K562 (cell line): ENCODE data around the gene ABHD16B. TPM values are rescaled to one million over a fixed set of nuclear protein-coding genes. Genes with fewer than 3 reads are reported as not detected.

Source experiments
- ATAC-seq: fragments of 200-7000 bp; cut with Tn5 transposase; 3 replicates; pipeline ENCODE4 v1.9.1; 2020; ENCODE audit warnings: moderate library complexity
- BruUV-seq: library from RNA; stranded (reverse); fragments of 400-500 nt; replicated peaks from 2 replicates; lab custom pipeline; 2021; lab: Mats Ljungman, UMichigan
- CTCF ChIA-PET: fragments of 300-600 bp; formaldehyde crosslinking; extraction: SDS; loops from one replicate; lab custom pipeline; 2021; ENCODE audit warnings: low intra/inter-chr PET ratio; lab: Yijun Ruan, JAX
- POLR2A ChIA-PET: fragments of 300-600, 350-650 bp; sonication (Branson Sonifier 250); formaldehyde crosslinking; extraction: SDS; loops from one replicate; lab custom pipeline; 2021; ENCODE audit warnings: antibody characterized with exemption, inconsistent platforms; lab: Yijun Ruan, JAX
- DNase-seq, 4 experiments: peaks; one replicate each; pipeline versions ENCODE4 v3.0.0 to v3.0.0-alpha.2; 2011 to 2018; ENCODE audit warnings: low spot score in 3 of 4, mixed read lengths in 3 of 4; ENCODE audit errors: extremely low read depth in 1 of 4
- FAIRE-seq: peaks from 2 replicates; lab custom pipeline; 2011; peaks lifted over from hg19 to GRCh38; lab: Jason Lieb, UNC
- H2AFZ ChIP-seq: 2 replicates; pipeline ENCODE4 v1.6.0; 2011; ENCODE audit warnings: low read depth, low read length, control low read depth, inconsistent platforms
- H3K27ac ChIP-seq: fragments of 200-600 bp; 3 replicates; pipeline ENCODE4 v1.8.0; 2011; ENCODE audit warnings: low read depth, mild to moderate bottlenecking, control low read depth, inconsistent platforms, low read length, moderate library complexity, mixed read lengths; ENCODE audit errors: extremely low read depth
- H3K27me3 ChIP-seq, 2 experiments: fragments of 300-600 bp in 1 of 2; 2 replicates in 1 of 2; 3 replicates in 1 of 2; pipeline versions ENCODE4 v1.6.0 to v1.8.0; 2011; ENCODE audit warnings: inconsistent platforms in 2 of 2, low read length in 2 of 2, mild to moderate bottlenecking in 1 of 2, mixed read lengths in 1 of 2, moderate library complexity in 1 of 2; ENCODE audit not compliant: control insufficient read depth in 2 of 2, insufficient read depth in 2 of 2
- H3K36me3 ChIP-seq: fragments of 300-600 bp; 3 replicates; pipeline ENCODE4 v1.8.0; 2011; ENCODE audit warnings: mild to moderate bottlenecking, low read length, inconsistent platforms; ENCODE audit not compliant: control insufficient read depth, insufficient read depth
- H3K4me1 ChIP-seq, 2 experiments: fragments of 200-600 bp in 1 of 2; replicated peaks in 1 of 2; 2 replicates in 1 of 2; 3 replicates in 1 of 2; pipeline versions ENCODE4 v1.5.1 to v1.8.0; 2011; ENCODE audit warnings: inconsistent platforms in 2 of 2, low read length in 2 of 2, mild to moderate bottlenecking in 1 of 2, mixed read lengths in 1 of 2, moderate library complexity in 1 of 2; ENCODE audit not compliant: control insufficient read depth in 2 of 2, insufficient read depth in 2 of 2
- H3K4me2 ChIP-seq: 2 replicates; pipeline ENCODE4 v1.6.1; 2011; ENCODE audit warnings: low read length, control low read depth, inconsistent platforms, mixed read lengths; ENCODE audit not compliant: insufficient read depth
- H3K4me3 ChIP-seq: fragments of 200-600 bp; sonication (generic), shearing (Covaris generic); 2 replicates; pipeline ENCODE4 v1.5.1; 2016; ENCODE audit warnings: control low read depth, inconsistent platforms
- H3K79me2 ChIP-seq: fragments of 200-600 bp; 3 replicates; pipeline ENCODE4 v1.8.0; 2011; ENCODE audit warnings: low read length, inconsistent platforms; ENCODE audit not compliant: control insufficient read depth, insufficient read depth
- H3K9ac ChIP-seq, 2 experiments: 2 replicates each; pipeline versions ENCODE4 v1.6.0 to v1.6.1; 2011; ENCODE audit warnings: low read depth in 2 of 2, low read length in 2 of 2, control low read depth in 1 of 2, inconsistent platforms in 1 of 2, mild to moderate bottlenecking in 1 of 2, mixed read lengths in 1 of 2; ENCODE audit not compliant: insufficient read depth in 1 of 2
- H3K9me1 ChIP-seq: one replicate; pipeline ENCODE4 v1.6.0; 2011; ENCODE audit warnings: inconsistent platforms, mild to moderate bottlenecking, low read length, moderate library complexity; ENCODE audit not compliant: control insufficient read depth, insufficient read depth
- H3K9me3 ChIP-seq: replicated peaks from 2 replicates; pipeline ENCODE4 v1.5.1; 2011; ENCODE audit warnings: low read depth, low read length, inconsistent platforms; ENCODE audit not compliant: control insufficient read depth, insufficient read depth
- H4K20me1 ChIP-seq: replicated peaks from 2 replicates; pipeline ENCODE4 v1.6.1; 2011; ENCODE audit warnings: low read length, inconsistent platforms, mixed read lengths; ENCODE audit not compliant: control insufficient read depth, insufficient read depth
- ADNP ChIP-seq: fragments of 200-800 bp; sonication (Bioruptor generic); IDR thresholded peaks from 2 replicates; pipeline ENCODE4 v1.6.1; 2016; ENCODE audit warnings: missing genetic modification characterization, missing compliant biosample characterization
- CTCF ChIP-seq, 3 experiments: IDR thresholded peaks in 2 of 3; conservative IDR thresholded peaks in 1 of 3; 2 replicates each; pipeline ENCODE4 v1.5.1; 2011 to 2012; ENCODE audit warnings: low read length in 3 of 3, mild to moderate bottlenecking in 3 of 3, control low read depth in 2 of 3, improper control_type of control experiment in 1 of 3, inconsistent platforms in 1 of 3, low read depth in 1 of 3, mixed read lengths in 1 of 3, moderate library complexity in 1 of 3; ENCODE audit not compliant: insufficient read depth in 2 of 3
- E2F6 ChIP-seq, 2 experiments: IDR thresholded peaks; 2 replicates each; pipeline ENCODE4 v1.6.1; 2011; ENCODE audit warnings: borderline replicate concordance in 1 of 2, control low read depth in 1 of 2, low read depth in 1 of 2, low read length in 1 of 2, mild to moderate bottlenecking in 1 of 2, mixed read lengths in 1 of 2, moderate library complexity in 1 of 2; ENCODE audit not compliant: insufficient read depth in 1 of 2, insufficient read length in 1 of 2, poor library complexity in 1 of 2, severe bottlenecking in 1 of 2; ENCODE audit errors: extremely low read depth in 1 of 2
- NBN ChIP-seq: fragments of 450-650 bp; IDR thresholded peaks from 2 replicates; pipeline ENCODE4 v1.6.1; 2016; ENCODE audit warnings: low read depth, mild to moderate bottlenecking
- NR2C2 ChIP-seq, 2 experiments: fragments of 200-800 bp in 1 of 2; sonication (Bioruptor generic) in 1 of 2; sonication (generic) in 1 of 2; formaldehyde crosslinking in 1 of 2; IDR thresholded peaks; 2 replicates each; pipeline versions ENCODE4 v1.6.1 to v1.8.0; 2016 to 2022; ENCODE audit warnings: mild to moderate bottlenecking in 1 of 2, missing compliant biosample characterization in 1 of 2, missing genetic modification characterization in 1 of 2, missing genetic modification reagents in 1 of 2
- PYGO2 ChIP-seq: fragments of 450-650 bp; IDR thresholded peaks from 2 replicates; pipeline ENCODE4 v1.6.1; 2016; ENCODE audit warnings: mild to moderate bottlenecking, missing genetic modification characterization, moderate library complexity, missing compliant biosample characterization
- SIN3B ChIP-seq: fragments of 450-650 bp; IDR thresholded peaks from 2 replicates; pipeline ENCODE4 v1.6.1; 2017; ENCODE audit warnings: low read depth, mild to moderate bottlenecking, moderate library complexity
- SNIP1 ChIP-seq: fragments of 450-650 bp; IDR thresholded peaks from 2 replicates; pipeline ENCODE4 v1.7.1; 2017; ENCODE audit warnings: low read depth, mild to moderate bottlenecking
- ZNF324 ChIP-seq: fragments of 250-450 bp; sonication (Bioruptor Pico); IDR thresholded peaks from 2 replicates; pipeline ENCODE4 v1.4.0; 2020; ENCODE audit warnings: mild to moderate bottlenecking
- WGBS: fragments of 100-300 bp; shearing (Covaris generic); methylation state at CpG from one replicate; pipeline ENCODE4 v1.1.6; 2016; ENCODE audit warnings: low coverage, mixed read lengths; ENCODE audit not compliant: insufficient coverage; ENCODE audit errors: missing lambda C conversion rate; 5-methylcytosine and 5-hydroxymethylcytosine counted together
- in situ Hi-C: fragments of 300-500 bp; cut with MboI; formaldehyde crosslinking; loops from 4 replicates; pipeline ENCODE4 v1.15.0; 2018; ENCODE audit warnings: inconsistent platforms, mixed read lengths
- intact Hi-C: fragments of 100-400 bp; cut with micrococcal nuclease; formaldehyde crosslinking; loops from 2 replicates; pipeline ENCODE4 v1.14.2; 2022
- polyA plus RNA-seq, 8 experiments: library from polyadenylated mRNA; depleted of rRNA in 4 of 8; stranded (reverse) in 5 of 8; unstranded in 3 of 8; fragments of >200 nt; fragmentation: Nextera tagmentation in 2 of 8; fragmentation: Illumina TruSeq in 1 of 8; extraction: Ambion mirVana in 2 of 8; extraction: Trizol in 1 of 8; gene quantifications; 2 replicates each; pipeline versions ENCODE4 v1.2.1 to v1.2.3, GENCODE V29; 2011 to 2014; ENCODE audit warnings: inconsistent platforms in 1 of 8, missing spikeins in 1 of 8
- total RNA-seq, 7 experiments: library from RNA; depleted of rRNA in 6 of 7; stranded (reverse); fragments of >200 nt in 6 of 7; fragmentation: Illumina TruSeq in 2 of 7; extraction: Trizol in 2 of 7; gene quantifications; 2 replicates each; pipeline versions ENCODE4 v1.2.1 to v1.2.3, GENCODE V29; 2011 to 2021; ENCODE audit warnings: low replicate concordance in 1 of 7

Gene ABHD16B
- total and polyA plus RNA-seq, 9 of the 15 experiments (the other 6 are each of a cell fraction or from before 2014, with no cell fraction given) = not detected

- H3K4me3 ChIP-seq = no peak overlapping the region
- BruUV-seq = no TSS peak
- no peak for FAIRE-seq
Observed at GRCh38 chr20:63834491-63834880, 26.8 kb upstream of the ABHD16B start.

More at GRCh38 chr20:63834491-63834880, 26.8 kb upstream of the ABHD16B start:
- peaks cover 12 to 63% of the 10 kb centered on the region in 2 experiments for H3K4me1 ChIP-seq
- H3K9ac ChIP-seq = peak overlapping the region in 1 of 2 experiments; percentile 64; a peak in 2 of 4 replicates
- H2AFZ ChIP-seq = no peak overlapping the region; the same call in 1 of the 2 replicates
- ATAC-seq (no peak), DNase-seq (no peak)
- H3K79me2 ChIP-seq = no peaks in the 10 kb centered on the region
- ChIA-PET POLR2A (interaction anchor here (0.6 kb wide), 1 partner anchor 25 kb away, joined by 4 read pairs; no protein-coding TSS in a partner anchor), CTCF (no interaction called here)
- H3K9me1 ChIP-seq = no peaks in the 10 kb centered on the region
- no peaks in the 10 kb centered on the region for H3K36me3 ChIP-seq
- H3K4me2 ChIP-seq = no peak overlapping the region
- intact Hi-C loops (no loop called here), in situ Hi-C loops (no loop called here)
- H3K9me3 ChIP-seq = no peaks in the 10 kb centered on the region
- H4K20me1 ChIP-seq = 0 out of 2 replicates have a peak, but pooled peaks cover 3% of the 10 kb centered on the region
- 68% methylated on average over 9 of the region's 9 CpGs for WGBS
- H3K27me3 ChIP-seq = peaks cover 6 to 7% of the 10 kb centered on the region in 2 experiments; a peak in 4 of 5 replicates
- TF ChIP-seq SIN3B (no peak), ADNP (no peak), E2F6 (IDR thresholded peaks at IDR 0.05; ENCODE audit: borderline replicate concordance in 1 of 2, extremely low read depth in 1 of 2, insufficient read depth in 1 of 2, insufficient read length in 1 of 2, low read depth in 1 of 2, low read length in 1 of 2, poor library complexity in 1 of 2, severe bottlenecking in 1 of 2) (no peak), SNIP1 (no peak), CTCF (IDR thresholded peaks at IDR 0.05 in 2 of 3, conservative IDR thresholded peaks at IDR 0.05 in 1 of 3; ENCODE audit: insufficient read depth in 2 of 3, low read depth in 1 of 3, low read length in 3 of 3) (no peak), NBN (no peak), ZNF324 (CRISPR knock-in tag) (no peak), PYGO2 (no peak), NR2C2 (CRISPR knock-in tag; IDR thresholded peaks at IDR 0.05) (no peak), NR2C2 (tag; IDR thresholded peaks at IDR 0.05) (no peak)
- H3K27ac ChIP-seq = no peak overlapping the region
